Measurements from ENCODE around the gene ACKR1. TPM values are rescaled to one million over a fixed set of nuclear protein-coding genes. Genes with fewer than 3 reads are reported as not detected.

The ACKR1 gene
- total RNA-seq, 3 donors from 2014 or later (not counting 1 experiment from before 2014, with no cell fraction given), result not detected

GRCh38 chr1:159197561-159198557 lies 6.8 kb upstream of the ACKR1 start:
- 35% methylated on average over 12 of the region's 12 CpGs for WGBS (ENCODE audit: insufficient coverage)
- H3K4me3 ChIP-seq (ENCODE audit: low read length), result no peak overlapping the region
- intact Hi-C loops (cut with micrococcal nuclease), result no loop called here

DNA sequence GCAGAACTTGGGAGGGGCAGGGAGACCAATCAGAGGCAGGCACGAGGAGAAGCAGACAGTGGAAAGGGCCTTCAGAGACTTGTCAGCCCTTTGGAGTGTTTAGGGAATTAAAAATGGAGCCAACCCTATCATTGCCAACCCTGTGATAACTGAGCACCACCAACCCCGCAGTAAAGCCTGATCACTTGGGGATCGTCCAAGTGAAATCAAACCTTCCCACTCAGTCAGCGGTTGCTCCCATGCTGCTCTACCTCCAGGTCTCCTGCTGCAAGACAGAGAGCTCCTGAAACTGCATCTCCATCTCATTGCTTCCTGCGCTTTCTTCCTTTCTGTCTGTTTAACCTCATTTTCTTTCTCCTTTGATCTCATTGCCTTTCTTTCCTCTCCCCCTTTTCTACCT lies 4.8 kb upstream of the ACKR1 start:
- intact Hi-C loops (cut with micrococcal nuclease), result no loop called here
- H3K4me1 Mint-ChIP-seq, result no peaks in the 10 kb centered on the region
- no peaks in the 10 kb centered on the region for H3K36me3 ChIP-seq (ENCODE audit: control insufficient read depth, insufficient read depth, low read length)
- H3K27me3 ChIP-seq (ENCODE audit: control insufficient read depth, insufficient read depth, low read length), result no peaks in the 10 kb centered on the region
- no peak overlapping the region for H3K27ac ChIP-seq (ENCODE audit: low read length)
- H3K4me3 ChIP-seq (ENCODE audit: low read length), result no peak overlapping the region
- TF ChIP-seq, protein P1, sequence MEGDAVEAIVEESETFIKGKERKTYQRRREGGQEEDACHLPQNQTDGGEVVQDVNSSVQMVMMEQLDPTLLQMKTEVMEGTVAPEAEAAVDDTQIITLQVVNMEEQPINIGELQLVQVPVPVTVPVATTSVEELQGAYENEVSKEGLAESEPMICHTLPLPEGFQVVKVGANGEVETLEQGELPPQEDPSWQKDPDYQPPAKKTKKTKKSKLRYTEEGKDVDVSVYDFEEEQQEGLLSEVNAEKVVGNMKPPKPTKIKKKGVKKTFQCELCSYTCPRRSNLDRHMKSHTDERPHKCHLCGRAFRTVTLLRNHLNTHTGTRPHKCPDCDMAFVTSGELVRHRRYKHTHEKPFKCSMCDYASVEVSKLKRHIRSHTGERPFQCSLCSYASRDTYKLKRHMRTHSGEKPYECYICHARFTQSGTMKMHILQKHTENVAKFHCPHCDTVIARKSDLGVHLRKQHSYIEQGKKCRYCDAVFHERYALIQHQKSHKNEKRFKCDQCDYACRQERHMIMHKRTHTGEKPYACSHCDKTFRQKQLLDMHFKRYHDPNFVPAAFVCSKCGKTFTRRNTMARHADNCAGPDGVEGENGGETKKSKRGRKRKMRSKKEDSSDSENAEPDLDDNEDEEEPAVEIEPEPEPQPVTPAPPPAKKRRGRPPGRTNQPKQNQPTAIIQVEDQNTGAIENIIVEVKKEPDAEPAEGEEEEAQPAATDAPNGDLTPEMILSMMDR (IDR thresholded peaks at IDR 0.05), result no peak
- ATAC-seq (no peak), DNase-seq (no peak)
- peaks cover 25 to 29% of the 10 kb centered on the region in 2 donors for H3K27me3 Mint-ChIP-seq (ENCODE audit: low read depth in 2 of 2)
- H3K4me1 ChIP-seq (ENCODE audit: control insufficient read depth, insufficient read depth, low read length), result peaks cover 3% of the 10 kb centered on the region
- H3K9me3 ChIP-seq (ENCODE audit: control insufficient read depth, insufficient read depth, low read length), result no peaks in the 10 kb centered on the region
- no peaks in the 10 kb centered on the region for H3K36me3 Mint-ChIP-seq
- H3K27ac Mint-ChIP-seq, result no peak overlapping the region
- 82% methylated on average over 5 of the region's 5 CpGs for WGBS (ENCODE audit: insufficient coverage)
- no peak overlapping the region for H3K4me3 Mint-ChIP-seq
- no peaks in the 10 kb centered on the region for H3K9me3 Mint-ChIP-seq

More at GRCh38 chr1:159197561-159198557, 6.8 kb upstream of the ACKR1 start:
- H3K36me3 Mint-ChIP-seq, result no peaks in the 10 kb centered on the region
- no peaks in the 10 kb centered on the region for H3K9me3 Mint-ChIP-seq
- Histone ChIP-seq H3K9me3 (ENCODE audit: control insufficient read depth, insufficient read depth, low read length) (no peaks in the 10 kb centered on the region), H3K4me1 (ENCODE audit: control insufficient read depth, insufficient read depth, low read length) (peaks cover 3% of the 10 kb centered on the region), H3K27ac (ENCODE audit: low read length) (no peak overlapping the region), H3K36me3 (ENCODE audit: control insufficient read depth, insufficient read depth, low read length) (no peaks in the 10 kb centered on the region), H3K27me3 (ENCODE audit: control insufficient read depth, insufficient read depth, low read length) (no peaks in the 10 kb centered on the region)
- ATAC-seq (peak in 1 of 3 donors; percentile 70), DNase-seq (peak in 1 of 2 donors; percentile 52)
- peaks cover 16 to 25% of the 10 kb centered on the region in 2 donors for H3K27me3 Mint-ChIP-seq (ENCODE audit: low read depth in 2 of 2)
- TF ChIP-seq, protein P1 (IDR thresholded peaks at IDR 0.05), result peak; percentile 47
- H3K27ac Mint-ChIP-seq, result no peak overlapping the region
- H3K4me3 Mint-ChIP-seq, result no peak overlapping the region
- no peaks in the 10 kb centered on the region for H3K4me1 Mint-ChIP-seq

GRCh38 chr1:159200769-159201168 lies 3.9 kb upstream of the ACKR1 start:
- H3K4me3 Mint-ChIP-seq, result no peak overlapping the region
- DNase-seq, result no peak
- intact Hi-C loops (cut with micrococcal nuclease), result no loop called here
- H3K36me3 ChIP-seq (ENCODE audit: control insufficient read depth, insufficient read depth, low read length), result no peaks in the 10 kb centered on the region
- TF ChIP-seq, protein P1 (IDR thresholded peaks at IDR 0.05), result no peak
- no peaks in the 10 kb centered on the region for H3K4me1 Mint-ChIP-seq
- H3K27ac Mint-ChIP-seq, result no peak overlapping the region
- peaks cover 32 to 36% of the 10 kb centered on the region in 2 donors for H3K27me3 Mint-ChIP-seq (ENCODE audit: low read depth in 2 of 2)
- no peaks in the 10 kb centered on the region for H3K9me3 Mint-ChIP-seq
- H3K36me3 Mint-ChIP-seq, result no peaks in the 10 kb centered on the region
- peaks cover 3% of the 10 kb centered on the region for H3K4me1 ChIP-seq (ENCODE audit: control insufficient read depth, insufficient read depth, low read length)
- ATAC-seq, result no peak
- no peaks in the 10 kb centered on the region for H3K27me3 ChIP-seq (ENCODE audit: control insufficient read depth, insufficient read depth, low read length)
- H3K27ac ChIP-seq (ENCODE audit: low read length), result no peak overlapping the region
- H3K9me3 ChIP-seq (ENCODE audit: control insufficient read depth, insufficient read depth, low read length), result no peaks in the 10 kb centered on the region
- no peak overlapping the region for H3K4me3 ChIP-seq (ENCODE audit: low read length)
- WGBS (ENCODE audit: insufficient coverage), result 20% methylated on average over 10 of the region's 18 CpGs
